ENCODE measurements around the gene BDH1. TPM values are rescaled to one million over a fixed set of nuclear protein-coding genes. Genes with fewer than 3 reads are reported as not detected.

The BDH1 gene
- polyA plus RNA-seq, 1 of the 3 experiments (the other 2 are of a cell fraction), result 19.8 TPM

GRCh38 chr3:197540961-197541377 is 14.8 kb downstream of the BDH1 start (continued):
- TF ChIP-seq REST (IDR thresholded peaks at IDR 0.05; ENCODE audit: low read depth, low read length) (no peak), USF1 (IDR thresholded peaks at IDR 0.05; ENCODE audit: borderline replicate concordance, low read depth) (no peak)

- H3K27ac ChIP-seq (ENCODE audit: low read depth in 2 of 2, low read length in 1 of 2), result no peak overlapping the region
- no peak for DNase-seq
- no peak overlapping the region for H2AFZ ChIP-seq (ENCODE audit: low read depth)
- no peaks in the 10 kb centered on the region for H3F3A ChIP-seq (replicated peaks; ENCODE audit: insufficient read depth)
- H4K20me1 ChIP-seq (ENCODE audit: insufficient read depth), result no peaks in the 10 kb centered on the region
- TF ChIP-seq YY1 (IDR thresholded peaks at IDR 0.05; ENCODE audit: low read depth) (no peak), TCF12 (IDR thresholded peaks at IDR 0.05) (no peak), CHD2 (IDR thresholded peaks at IDR 0.05; ENCODE audit: low read length, partially characterized antibody) (no peak), CTCF (IDR thresholded peaks at IDR 0.05) (no peak), EP300 (IDR thresholded peaks at IDR 0.05; ENCODE audit: borderline replicate concordance in 1 of 2, low read depth in 1 of 2, low read length in 1 of 2) (no peak), FOXM1 (IDR thresholded peaks at IDR 0.05; ENCODE audit: low read depth) (no peak), SIN3A (IDR thresholded peaks at IDR 0.05; ENCODE audit: borderline replicate concordance, low read depth, low read length) (no peak), ZBTB33 (IDR thresholded peaks at IDR 0.05; ENCODE audit: borderline replicate concordance, low read depth) (no peak), USF1 (IDR thresholded peaks at IDR 0.05; ENCODE audit: borderline replicate concordance, low read depth) (no peak)
- H3K4me2 ChIP-seq, result no peak overlapping the region
- 100% methylated on average over 6 of the region's 6 CpGs for WGBS (ENCODE audit: low lambda C conversion rate)
- ChIA-PET POLR2A (no interaction called here), CTCF (interaction anchor here (1.7 kb wide), 1 partner anchor 30 kb away, joined by 6 read pairs; no protein-coding TSS in a partner anchor)
- no peaks in the 10 kb centered on the region for H3K27me3 ChIP-seq (ENCODE audit: insufficient read depth)
- H3K9me2 ChIP-seq, result no peaks in the 10 kb centered on the region
- no peaks in the 10 kb centered on the region for H3K79me2 ChIP-seq (ENCODE audit: insufficient read depth)
- no peaks in the 10 kb centered on the region for H3K36me3 ChIP-seq (replicated peaks in 1 of 2; ENCODE audit: control insufficient read depth in 1 of 2, insufficient read depth in 2 of 2, low read length in 1 of 2)
- H3K9me3 ChIP-seq, result no peaks in the 10 kb centered on the region
- H3K9ac ChIP-seq, result no peak overlapping the region
- no peak overlapping the region for H3K4me3 ChIP-seq (ENCODE audit: low read depth in 2 of 2, low read length in 1 of 2)
- H3K4me1 ChIP-seq (ENCODE audit: control insufficient read depth in 1 of 2, insufficient read depth in 2 of 2, low read depth in 1 of 2, low read length in 1 of 2), result peaks cover 0 to 8% of the 10 kb centered on the region in 2 experiments; a peak in 1 of 4 replicates
These were observed 16.1 kb downstream of the BDH1 start for GRCh38 chr3:197539651-197540051.

All from SK-N-SH (cell line).